Activated CD8-positive, alpha-beta memory T cell treated with anti-CD3 and anti-CD28 coated beads for 36 hours (primary cell): Measurements from ENCODE around the gene PHTF2. TPM values are rescaled to one million over a fixed set of nuclear protein-coding genes. Genes with fewer than 3 reads are reported as not detected.
"Not testable (repeated sequence)": the region's sequence is repeated elsewhere in the genome, so short reads cannot be mapped to it uniquely, and the experiment has no call there.

Experiments
- CTCF ChIA-PET: fragments of 350-600 bp; sonication (Branson Sonifier 250); formaldehyde crosslinking; loops from one replicate; lab custom pipeline; 2021; ENCODE audit warnings: antibody characterized with exemption; lab: Charles Lee
- POLR2A ChIA-PET: fragments of 350-600 bp; sonication (Branson Sonifier 250); formaldehyde crosslinking; loops from one replicate; lab custom pipeline; 2021; ENCODE audit warnings: antibody characterized with exemption; lab: Charles Lee
- total RNA-seq, 2 experiments: library from RNA; stranded (reverse); gene quantifications; one replicate each; pipeline ENCODE4 v1.2.3, GENCODE V29; 2021

The PHTF2 gene
- total RNA-seq, 2 experiments from 2014 or later, result 39.4 to 46.0 TPM

GRCh38 chr7:77954773-77955555 is 156.4 kb downstream of the PHTF2 start:
- POLR2A ChIA-PET, result no interaction called here

GRCh38 chr7:77958436-77958835 is 159.9 kb downstream of the PHTF2 start:
- POLR2A ChIA-PET, result no interaction called here
- CTCF ChIA-PET, result no interaction called here

More at GRCh38 chr7:77954773-77955555, 156.4 kb downstream of the PHTF2 start:
- CTCF ChIA-PET, result interaction anchor here (0.6 kb wide), 1 partner anchor 17 kb away, joined by 4 read pairs; no protein-coding TSS in a partner anchor

GRCh38 chr7:77959080-77959479 is 160.5 kb downstream of the PHTF2 start:
- CTCF ChIA-PET, result no interaction called here
- POLR2A ChIA-PET, result no interaction called here

GRCh38 chr7:77960336-77960735 is 161.8 kb downstream of the PHTF2 start:
- ChIA-PET CTCF (no interaction called here), POLR2A (interaction anchor here (0.6 kb wide), 1 partner anchor 13 kb away, joined by 4 read pairs; no protein-coding TSS in a partner anchor)

- CTCF ChIA-PET, result no interaction called here
- POLR2A ChIA-PET, result no interaction called here
Observed at GRCh38 chr7:77967429-77967828, 168.9 kb downstream of the PHTF2 start.

- ChIA-PET CTCF (no interaction called here), POLR2A (no interaction called here)
Observed at GRCh38 chr7:77971726-77972125, 173.2 kb downstream of the PHTF2 start.

GRCh38 chr7:77975672-77976480 is 177.3 kb downstream of the PHTF2 start:
- CTCF ChIA-PET, result no interaction called here
- POLR2A ChIA-PET, result no interaction called here

- ChIA-PET CTCF (interaction anchor here (0.7 kb wide), 1 partner anchor 285 kb away, joined by 4 read pairs; no protein-coding TSS in a partner anchor), POLR2A (no interaction called here)
Observed at GRCh38 chr7:77979219-77979618, 180.6 kb downstream of the PHTF2 start.

- POLR2A ChIA-PET, result no interaction called here
- CTCF ChIA-PET, result no interaction called here
Observed at GRCh38 chr7:77980087-77980713, 181.6 kb downstream of the PHTF2 start.

GRCh38 chr7:77982926-77983550 is 184.5 kb downstream of the PHTF2 start:
- ChIA-PET POLR2A (no interaction called here), CTCF (interaction anchor here (0.7 kb wide), 1 partner anchor 180 kb away, joined by 3 read pairs; no protein-coding TSS in a partner anchor)

- ChIA-PET POLR2A (no interaction called here), CTCF (no interaction called here)
Observed at GRCh38 chr7:77983973-77984372, 185.4 kb downstream of the PHTF2 start.

- ChIA-PET POLR2A (no interaction called here), CTCF (no interaction called here)
Observed at GRCh38 chr7:77985232-77985973, 186.8 kb downstream of the PHTF2 start.

- CTCF ChIA-PET, result no interaction called here
- POLR2A ChIA-PET, result no interaction called here
Observed at GRCh38 chr7:77985974-77986339, 187.4 kb downstream of the PHTF2 start.

GRCh38 chr7:77989981-77990566 is 191.5 kb downstream of the PHTF2 start:
- CTCF ChIA-PET, result no interaction called here
- POLR2A ChIA-PET, result no interaction called here

GRCh38 chr7:77991656-77992055 is 193.1 kb downstream of the PHTF2 start:
- POLR2A ChIA-PET, result no interaction called here
- CTCF ChIA-PET, result interaction anchor here (1.0 kb wide), 1 partner anchor 49 kb away, joined by 3 read pairs; no protein-coding TSS in a partner anchor

GRCh38 chr7:77993838-77994237 is 195.3 kb downstream of the PHTF2 start:
- CTCF ChIA-PET, result no interaction called here
- POLR2A ChIA-PET, result no interaction called here

- POLR2A ChIA-PET, result no interaction called here
- CTCF ChIA-PET, result no interaction called here
Observed at GRCh38 chr7:77995717-77996116, 197.1 kb downstream of the PHTF2 start.

GRCh38 chr7:77999168-77999567 is 200.6 kb downstream of the PHTF2 start:
- POLR2A ChIA-PET, result not testable (repeated sequence)
- CTCF ChIA-PET, result interaction anchor here (1.8 kb wide), 1 partner anchor 15 kb away, joined by 4 read pairs; no protein-coding TSS in a partner anchor
